ENCODE data around the gene PAK1IP1.

The PAK1IP1 gene

GRCh38 chr6:10721850-10722569 lies 27.2 kb downstream of the PAK1IP1 start:
- H3K27me3 ChIP-seq (ENCODE audit: insufficient read depth, low read length, poor library complexity, severe bottlenecking) = no peaks in the 10 kb centered on the region
- H3K4me3 ChIP-seq (ENCODE audit: low read length, poor library complexity, severe bottlenecking) = peak overlapping the region; percentile 87
- H4K20me1 ChIP-seq (ENCODE audit: insufficient read depth, low read length, poor library complexity, severe bottlenecking) = no peaks in the 10 kb centered on the region
- peak overlapping the region; percentile 92 for H2AFZ ChIP-seq (ENCODE audit: low read length)
- H3F3A ChIP-seq (ENCODE audit: low read depth) = no peaks in the 10 kb centered on the region
- TF ChIP-seq EZH2phosphoT487 (IDR thresholded peaks at IDR 0.05; ENCODE audit: borderline replicate concordance) (no peak), CTCF (conservative IDR thresholded peaks at IDR 0.05; ENCODE audit: low read length) (no peak)
- H3K4me2 ChIP-seq (ENCODE audit: low read depth, low read length, poor library complexity, severe bottlenecking) = peak overlapping the region; percentile 90
- H3K9me3 ChIP-seq (ENCODE audit: insufficient read depth, low read depth, low read length) = no peaks in the 10 kb centered on the region
- no peaks in the 10 kb centered on the region for H3K36me3 ChIP-seq (ENCODE audit: insufficient read depth, low read length)
- H3K4me1 ChIP-seq (ENCODE audit: insufficient read depth, low read length, poor library complexity, severe bottlenecking) = peaks cover 31% of the 10 kb centered on the region
- no peaks in the 10 kb centered on the region for H3K9me2 ChIP-seq (replicated peaks; ENCODE audit: low read depth, low read length)
- peaks cover 26% of the 10 kb centered on the region for H3K79me2 ChIP-seq (ENCODE audit: insufficient read depth, low read length)
- peak overlapping the region; percentile 82 for H3K9ac ChIP-seq (ENCODE audit: low read depth, low read length, poor library complexity, severe bottlenecking)

DNA sequence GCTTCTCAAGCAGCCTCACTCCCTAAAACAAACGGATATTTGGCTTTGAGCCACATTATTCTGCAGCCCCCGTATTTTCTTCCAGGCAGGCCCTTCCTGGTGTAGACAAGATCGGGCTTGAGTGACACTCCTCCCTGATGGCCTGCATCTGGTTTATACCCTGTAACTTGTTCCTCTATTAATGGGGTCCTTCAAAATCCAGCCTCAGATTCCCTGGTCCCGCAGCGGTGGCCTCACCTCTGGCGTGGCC lies 27.7 kb downstream of the PAK1IP1 start:
- Histone ChIP-seq H2AFZ (ENCODE audit: low read length) (peak overlapping the region; percentile 92), H3K4me1 (ENCODE audit: insufficient read depth, low read length, poor library complexity, severe bottlenecking) (peaks cover 31% of the 10 kb centered on the region), H3K9me3 (ENCODE audit: insufficient read depth, low read depth, low read length) (no peaks in the 10 kb centered on the region), H3K4me3 (ENCODE audit: low read length, poor library complexity, severe bottlenecking) (peak overlapping the region; percentile 87), H4K20me1 (ENCODE audit: insufficient read depth, low read length, poor library complexity, severe bottlenecking) (no peaks in the 10 kb centered on the region), H3K9ac (ENCODE audit: low read depth, low read length, poor library complexity, severe bottlenecking) (peak overlapping the region; percentile 82), H3F3A (ENCODE audit: low read depth) (no peaks in the 10 kb centered on the region), H3K27me3 (ENCODE audit: insufficient read depth, low read length, poor library complexity, severe bottlenecking) (no peaks in the 10 kb centered on the region), H3K79me2 (ENCODE audit: insufficient read depth, low read length) (peaks cover 26% of the 10 kb centered on the region), H3K36me3 (ENCODE audit: insufficient read depth, low read length) (no peaks in the 10 kb centered on the region), H3K4me2 (ENCODE audit: low read depth, low read length, poor library complexity, severe bottlenecking) (peak overlapping the region; percentile 90), H3K9me2 (replicated peaks; ENCODE audit: low read depth, low read length) (no peaks in the 10 kb centered on the region)
- TF ChIP-seq CTCF (conservative IDR thresholded peaks at IDR 0.05; ENCODE audit: low read length) (no peak), EZH2phosphoT487 (IDR thresholded peaks at IDR 0.05; ENCODE audit: borderline replicate concordance) (no peak)

- peak within 1 kb of the TSS; percentile 92 for H2AFZ ChIP-seq (ENCODE audit: low read length)
- peak within 1 kb of the TSS; percentile 82 for H3K9ac ChIP-seq (ENCODE audit: low read depth, low read length, poor library complexity, severe bottlenecking)
- H3K4me3 ChIP-seq (ENCODE audit: low read length, poor library complexity, severe bottlenecking) = peak within 1 kb of the TSS; percentile 87
- no peaks in the 10 kb centered on the region for H3F3A ChIP-seq (ENCODE audit: low read depth)
- peak within 1 kb of the TSS; percentile 90 for H3K4me2 ChIP-seq (ENCODE audit: low read depth, low read length, poor library complexity, severe bottlenecking)
- no peaks in the 10 kb centered on the region for H3K27me3 ChIP-seq (ENCODE audit: insufficient read depth, low read length, poor library complexity, severe bottlenecking)
- TF ChIP-seq EZH2phosphoT487 (IDR thresholded peaks at IDR 0.05; ENCODE audit: borderline replicate concordance) = no peak
- no peak for TF ChIP-seq CTCF (conservative IDR thresholded peaks at IDR 0.05; ENCODE audit: low read length)
- no peaks in the 10 kb centered on the region for H3K9me2 ChIP-seq (replicated peaks; ENCODE audit: low read depth, low read length)
- no peaks in the 10 kb centered on the region for H4K20me1 ChIP-seq (ENCODE audit: insufficient read depth, low read length, poor library complexity, severe bottlenecking)
- no peaks in the 10 kb centered on the region for H3K36me3 ChIP-seq (ENCODE audit: insufficient read depth, low read length)
- H3K9me3 ChIP-seq (ENCODE audit: insufficient read depth, low read depth, low read length) = no peaks in the 10 kb centered on the region
- peaks cover 26% of the 10 kb centered on the region for H3K79me2 ChIP-seq (ENCODE audit: insufficient read depth, low read length)
- H3K4me1 ChIP-seq (ENCODE audit: insufficient read depth, low read length, poor library complexity, severe bottlenecking) = peaks cover 31% of the 10 kb centered on the region
Observed at GRCh38 chr6:10722820-10723566, 28.2 kb downstream of the PAK1IP1 start, which contains the start of gene TMEM14C. TSS of gene TMEM14C (plus strand) at chr6:10723070. CDS start at chr6:10724614, 1,544 bp downstream.

Measured in Loucy (cell line).